ENCODE results near the gene PICK1.
A peak's percentile ranks its signal among the peaks of the same experiment; 100 is the strongest.

Gene PICK1

DNA sequence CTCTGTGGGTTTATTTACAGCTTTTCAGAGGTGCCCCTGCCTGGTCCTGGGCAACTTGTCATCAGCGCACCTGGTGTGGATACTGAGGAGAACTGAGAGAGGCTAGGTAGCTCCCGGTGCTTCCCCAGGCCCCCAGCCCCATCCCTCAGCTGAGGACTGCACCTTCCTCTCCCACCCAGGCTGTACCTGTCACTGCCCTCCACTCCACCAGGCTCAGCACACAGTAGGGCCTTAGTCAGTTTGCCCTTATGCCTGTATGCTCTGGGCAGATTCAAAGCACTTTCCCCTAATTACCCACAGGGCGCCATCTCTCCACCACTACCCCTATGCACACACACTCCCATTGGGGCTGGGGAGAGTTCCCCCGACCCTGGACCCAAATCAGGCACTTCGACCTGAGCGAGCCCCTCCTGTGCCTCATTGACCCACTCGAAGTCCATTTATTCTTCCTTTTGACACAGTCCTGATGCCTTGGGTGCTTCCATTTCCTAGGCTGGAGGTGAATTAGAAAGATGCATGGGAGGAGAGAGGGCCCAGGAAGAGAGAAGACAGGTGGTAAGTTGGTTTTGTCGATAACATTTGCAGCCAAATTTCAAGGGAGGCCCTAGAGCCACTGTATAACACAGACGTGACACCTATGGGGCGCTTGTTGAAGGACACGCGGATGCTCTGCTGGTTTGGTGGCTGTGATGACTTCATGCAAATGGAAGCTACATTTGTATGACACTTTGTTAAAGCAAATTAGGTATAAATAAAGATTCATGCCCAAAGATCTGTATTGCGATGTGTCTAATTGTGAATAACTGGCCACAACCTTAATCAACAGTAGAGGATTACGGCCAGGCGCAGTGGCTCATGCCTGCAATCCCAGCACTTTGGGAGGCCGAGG is 13.8 kb upstream of the PICK1 start:
- no peak for DNase-seq (ENCODE audit: low read depth)
- H3K4me3 ChIP-seq (ENCODE audit: low read depth, low read length): no peak overlapping the region

DNA sequence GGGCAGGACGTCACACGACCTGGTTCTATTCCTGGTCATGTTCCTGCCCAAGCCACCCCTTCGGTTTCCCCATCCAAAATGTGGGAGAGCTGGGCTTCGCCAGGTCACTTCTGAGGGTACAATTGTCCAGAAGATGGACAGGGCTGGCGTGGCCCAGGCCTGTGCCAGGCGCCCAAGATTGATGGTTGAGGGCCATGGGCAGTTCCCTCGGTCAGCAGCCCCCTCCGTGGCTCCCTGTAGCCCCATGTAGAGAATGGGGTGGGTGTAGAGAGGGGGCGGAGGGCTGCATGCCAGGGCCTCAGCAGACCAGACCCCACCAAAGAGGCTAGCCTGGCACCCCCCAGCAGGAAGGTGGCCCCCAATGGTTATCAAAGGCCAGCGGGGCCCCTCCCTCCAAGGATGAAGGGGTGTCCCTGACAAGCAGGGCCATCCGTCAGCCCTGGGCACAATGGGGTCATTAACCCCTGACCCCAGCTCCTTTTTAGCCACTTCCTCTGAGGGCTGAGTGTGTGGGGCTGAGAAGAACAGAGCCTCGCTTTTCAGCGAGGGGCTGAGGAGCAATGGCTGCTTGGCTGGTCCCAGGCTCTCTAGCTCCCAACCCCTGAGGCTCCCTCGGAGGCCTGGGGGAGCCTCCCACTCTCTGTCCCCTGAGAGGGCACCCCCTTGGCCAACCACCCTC is 11.0 kb upstream of the PICK1 start:
- no peak overlapping the region for H3K4me3 ChIP-seq (ENCODE audit: low read depth, low read length)
- no peak for DNase-seq (ENCODE audit: low read depth)

DNA sequence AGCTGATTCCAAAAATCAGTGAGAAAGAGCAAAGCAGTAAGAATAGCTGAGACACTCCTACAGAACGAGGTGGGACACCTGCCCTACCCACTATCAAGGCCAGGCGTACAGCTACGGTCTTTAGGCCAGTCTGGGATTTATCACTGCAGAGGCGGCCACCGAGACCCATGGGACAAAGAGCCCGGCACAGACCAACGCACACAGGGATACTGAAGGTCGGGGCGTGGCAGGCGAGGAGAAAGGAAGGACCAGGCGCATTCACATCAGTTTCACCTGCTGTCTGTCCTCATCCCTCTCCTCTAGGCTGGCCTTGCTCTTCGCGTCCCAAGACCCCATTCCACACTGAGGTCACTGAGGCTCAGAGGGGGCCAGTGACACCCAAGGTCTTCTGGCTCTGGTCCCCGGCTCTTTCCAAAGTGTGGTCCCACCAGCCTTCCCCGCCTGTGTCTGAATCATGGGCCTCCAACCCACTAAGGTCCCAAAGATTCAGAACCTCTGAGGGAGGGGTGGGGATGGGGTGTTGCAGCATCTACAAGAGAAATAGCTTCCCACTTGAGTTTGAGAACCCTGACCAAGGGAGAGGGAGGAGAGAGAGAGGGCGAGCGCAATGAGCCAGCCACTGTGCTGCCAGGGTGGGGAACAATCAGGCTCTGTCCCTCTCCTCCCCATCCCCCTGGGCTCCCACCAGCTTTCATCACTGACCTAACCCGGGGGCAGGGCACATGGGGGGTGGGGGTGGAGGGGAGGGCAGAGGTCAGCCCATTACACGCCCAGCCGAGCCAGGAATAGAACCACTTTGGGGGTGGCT is 7.2 kb upstream of the PICK1 start:
- no peak for DNase-seq (ENCODE audit: low read depth)

DNA sequence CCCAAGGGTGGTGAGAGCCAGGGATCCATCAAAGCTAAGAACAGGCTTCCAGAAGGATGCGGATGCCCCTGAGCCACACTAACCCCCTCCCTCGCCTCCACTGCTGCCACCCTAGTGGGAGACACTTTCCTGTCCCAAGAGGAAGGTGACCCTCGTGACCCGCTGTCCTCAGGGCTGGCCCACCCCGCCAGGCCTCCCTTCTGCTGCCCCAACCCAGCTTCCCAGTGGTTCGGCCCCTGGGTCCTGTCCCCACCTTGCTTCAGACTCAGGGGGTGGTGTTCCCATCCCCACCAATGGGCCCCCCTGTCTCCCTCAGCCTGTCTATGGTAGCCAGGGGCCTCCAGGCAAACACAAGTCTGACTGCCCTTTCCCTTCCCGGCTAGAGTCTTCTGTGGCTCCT is 6.5 kb upstream of the PICK1 start:
- no peak overlapping the region for H3K4me3 ChIP-seq (ENCODE audit: low read depth, low read length)
- DNase-seq (ENCODE audit: low read depth): no peak

More for the DNA sequence above, 7.2 kb upstream of the PICK1 start:
- no peak overlapping the region for H3K4me3 ChIP-seq (ENCODE audit: low read depth, low read length)

DNA sequence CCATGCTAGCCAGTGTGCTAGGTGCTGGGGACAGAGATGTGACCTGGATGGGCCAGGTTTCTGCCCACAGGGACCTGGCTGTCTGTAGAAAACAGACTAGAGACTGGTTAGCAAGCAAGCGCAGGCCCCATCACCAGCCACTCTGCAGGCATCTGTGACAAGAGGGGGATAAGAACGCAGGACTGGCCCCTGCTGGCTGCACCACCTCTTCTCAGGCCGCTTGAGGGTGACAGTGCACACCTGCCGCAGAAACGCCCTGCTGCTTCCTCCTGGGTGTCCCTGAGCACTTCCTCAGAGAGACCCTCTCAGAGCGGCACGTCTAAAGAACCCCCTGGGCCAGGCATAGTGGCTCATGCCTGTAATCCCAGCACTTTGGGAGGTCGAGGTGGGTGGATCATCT is 5.9 kb upstream of the PICK1 start:
- DNase-seq (ENCODE audit: low read depth): no peak
- no peak overlapping the region for H3K4me3 ChIP-seq (ENCODE audit: low read depth, low read length)

DNA sequence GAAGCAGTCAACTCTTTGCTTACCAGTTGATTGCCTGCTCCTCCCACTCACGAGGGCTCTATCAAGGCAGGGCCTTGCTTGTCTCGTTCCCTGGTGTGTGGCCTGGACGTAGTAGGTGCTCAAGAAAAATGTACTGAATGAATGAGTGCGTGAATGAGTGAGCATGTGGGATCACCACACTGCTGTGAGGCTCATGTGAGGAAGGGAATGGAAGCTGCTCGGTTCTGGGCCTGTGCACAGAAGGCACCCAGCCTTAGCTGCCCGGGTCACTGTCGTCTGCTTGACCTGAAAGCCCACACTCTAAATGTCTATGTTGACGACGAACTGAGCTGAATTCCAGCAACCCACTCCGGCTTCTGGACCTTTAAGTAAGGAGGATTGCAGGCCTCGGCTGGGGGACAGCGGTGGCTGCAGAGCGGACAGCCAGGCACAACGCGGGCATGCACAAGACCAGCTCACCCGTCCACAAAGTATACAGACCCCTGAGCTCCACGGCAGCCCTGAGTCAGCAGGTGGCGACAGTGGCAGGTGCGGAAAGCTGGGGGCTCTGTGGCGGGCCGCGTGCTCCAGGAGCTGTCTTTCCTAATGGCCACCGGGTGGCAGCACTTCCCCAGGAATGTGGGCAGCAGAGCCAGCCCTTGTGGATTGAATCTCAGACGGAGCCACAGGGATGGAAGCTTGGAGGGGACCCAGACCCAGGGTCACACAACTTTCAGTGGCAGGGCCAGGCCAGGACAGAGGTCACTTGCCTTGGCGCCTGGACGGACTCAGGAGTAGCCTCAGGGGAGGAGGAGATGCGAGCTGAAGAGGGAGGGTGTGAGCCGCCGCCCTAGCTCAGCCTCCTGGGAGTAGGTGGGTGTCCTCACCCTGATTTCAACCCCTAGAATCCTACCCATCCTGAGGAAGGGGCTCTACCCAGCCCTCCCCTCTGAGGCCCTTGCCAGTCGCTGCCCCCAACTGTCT is 5.0 kb upstream of the PICK1 start:
- no peak overlapping the region for H3K4me3 ChIP-seq (ENCODE audit: low read depth, low read length)
- no peak for DNase-seq (ENCODE audit: low read depth)

DNA sequence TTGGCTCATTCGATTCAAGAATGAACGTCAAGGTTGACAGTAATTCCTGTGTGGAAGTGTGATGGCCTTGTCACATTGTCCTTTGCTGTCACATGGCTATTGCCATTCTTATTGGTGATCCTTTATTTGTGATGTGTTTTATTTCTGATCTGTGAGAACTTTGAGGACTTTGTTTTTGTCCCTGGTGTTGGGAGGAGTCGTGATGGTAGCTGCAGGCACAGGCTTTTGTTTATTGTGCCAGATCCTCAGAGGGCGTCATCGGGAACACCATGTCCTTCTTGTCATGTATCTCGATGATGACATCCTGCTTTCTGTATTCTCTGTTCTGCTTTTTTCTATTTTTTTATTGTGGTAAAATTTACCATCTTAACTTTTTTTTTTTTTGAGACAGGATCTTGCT is 5.6 kb downstream of the PICK1 start:
- no peak overlapping the region for H3K4me3 ChIP-seq (ENCODE audit: low read depth, low read length)
- no peak for DNase-seq (ENCODE audit: low read depth)

DNA sequence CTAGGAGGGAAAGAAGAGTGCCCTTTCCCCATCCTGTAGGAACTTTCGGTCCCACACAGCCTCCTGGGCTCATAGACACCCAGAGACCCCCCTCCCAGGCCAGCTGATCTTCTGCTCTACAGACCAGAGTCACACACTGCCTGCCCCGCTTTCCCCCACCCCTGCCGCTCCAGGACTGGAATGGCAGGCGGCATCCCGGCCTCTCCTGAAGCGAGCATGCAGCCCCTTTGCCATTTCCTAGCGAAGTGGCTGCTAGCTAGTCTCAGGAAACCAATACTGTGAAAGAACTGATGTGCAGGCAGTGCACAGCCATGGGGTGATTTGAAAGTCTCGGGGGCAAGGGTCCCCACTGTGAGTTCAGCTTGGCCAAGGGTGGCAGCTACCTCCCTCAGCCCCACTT is 8.3 kb downstream of the PICK1 start:
- H3K4me3 ChIP-seq (ENCODE audit: low read depth, low read length): no peak overlapping the region
- no peak for DNase-seq (ENCODE audit: low read depth)

DNA sequence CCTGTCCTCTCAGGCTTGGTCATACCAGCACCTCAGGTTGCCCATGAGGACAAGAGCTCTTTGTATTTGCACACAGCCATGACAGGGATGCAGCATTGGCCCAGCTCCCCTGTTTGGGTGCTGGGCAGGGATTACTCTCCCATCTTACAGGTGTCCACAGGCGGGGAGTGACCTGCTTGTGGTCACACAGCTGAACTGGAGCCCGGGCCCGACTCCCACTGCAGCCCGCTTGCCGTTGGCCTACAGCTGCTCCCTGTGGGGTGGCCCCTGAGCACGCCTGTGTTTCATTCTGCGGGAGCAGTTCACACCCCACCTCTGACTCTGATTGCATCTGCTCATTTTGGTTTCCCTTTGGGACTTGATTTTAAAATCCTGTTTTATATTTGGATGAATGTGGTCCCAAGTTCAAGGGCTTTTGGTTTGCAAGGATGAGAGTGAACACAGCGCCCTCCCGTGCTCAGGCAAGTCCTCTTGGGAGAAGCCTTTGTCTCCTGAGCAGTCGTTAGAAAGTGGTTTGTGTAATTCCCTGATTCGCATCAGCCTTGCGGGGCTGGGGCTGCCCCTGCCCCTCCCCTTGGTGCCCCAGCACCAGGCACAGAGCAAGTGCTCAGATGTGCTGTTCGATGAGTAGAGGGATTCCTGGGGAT is 9.3 kb downstream of the PICK1 start:
- no peak overlapping the region for H3K4me3 ChIP-seq (ENCODE audit: low read depth, low read length)
- no peak for DNase-seq (ENCODE audit: low read depth)

DNA sequence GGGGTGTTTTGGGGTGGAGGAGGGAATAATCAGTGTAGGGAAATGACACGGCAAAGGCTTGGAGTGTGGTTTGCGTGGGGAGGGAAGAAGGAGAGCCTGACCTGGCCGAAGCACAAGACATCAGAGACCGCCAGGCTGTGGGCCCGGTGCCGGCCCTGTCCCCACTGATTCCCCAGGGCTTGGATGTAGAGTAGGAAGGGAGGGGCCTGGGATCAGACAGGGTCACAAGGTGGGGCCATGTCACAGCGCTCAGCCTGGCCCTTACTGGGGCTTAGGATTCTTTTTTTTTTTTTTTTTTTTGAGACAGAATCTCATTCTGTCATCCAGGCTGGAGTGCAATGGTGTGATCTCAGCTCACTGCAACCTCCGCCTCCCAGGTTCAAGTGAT is 9.8 kb downstream of the PICK1 start:
- H3K4me3 ChIP-seq (ENCODE audit: low read depth, low read length): no peak overlapping the region
- no peak for DNase-seq (ENCODE audit: low read depth)

DNA sequence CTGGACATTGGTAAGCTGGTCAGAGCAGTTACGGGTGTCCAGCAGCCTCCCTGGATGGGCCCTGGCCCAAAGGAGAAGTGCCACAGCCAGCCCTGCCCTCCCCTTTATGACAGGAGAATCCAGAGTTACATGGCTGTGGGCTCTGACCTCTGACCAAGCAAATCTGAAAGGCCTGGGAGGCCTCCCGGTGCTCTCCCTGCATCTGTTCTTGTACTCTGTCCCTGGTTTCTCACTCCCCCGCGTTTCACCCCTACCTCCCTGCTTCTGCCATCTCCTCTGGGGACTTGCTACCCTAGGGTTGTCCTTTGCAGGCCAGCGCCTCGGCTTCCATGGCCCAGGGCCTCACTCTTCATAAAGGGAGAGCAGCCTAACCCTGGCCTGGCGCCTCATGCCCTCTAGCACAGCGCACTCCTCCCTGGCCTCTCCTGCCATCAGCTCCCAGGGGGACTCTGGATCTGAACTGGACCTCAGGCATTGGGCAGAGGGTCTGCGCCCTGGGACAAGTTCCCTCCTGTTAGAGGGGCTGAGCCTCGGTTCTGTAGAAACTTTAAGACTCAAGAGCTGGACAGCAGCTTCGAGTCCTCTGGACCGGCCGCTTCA is 10.7 kb downstream of the PICK1 start:
- no peak for DNase-seq (ENCODE audit: low read depth)
- no peak overlapping the region for H3K4me3 ChIP-seq (ENCODE audit: low read depth, low read length)

DNA sequence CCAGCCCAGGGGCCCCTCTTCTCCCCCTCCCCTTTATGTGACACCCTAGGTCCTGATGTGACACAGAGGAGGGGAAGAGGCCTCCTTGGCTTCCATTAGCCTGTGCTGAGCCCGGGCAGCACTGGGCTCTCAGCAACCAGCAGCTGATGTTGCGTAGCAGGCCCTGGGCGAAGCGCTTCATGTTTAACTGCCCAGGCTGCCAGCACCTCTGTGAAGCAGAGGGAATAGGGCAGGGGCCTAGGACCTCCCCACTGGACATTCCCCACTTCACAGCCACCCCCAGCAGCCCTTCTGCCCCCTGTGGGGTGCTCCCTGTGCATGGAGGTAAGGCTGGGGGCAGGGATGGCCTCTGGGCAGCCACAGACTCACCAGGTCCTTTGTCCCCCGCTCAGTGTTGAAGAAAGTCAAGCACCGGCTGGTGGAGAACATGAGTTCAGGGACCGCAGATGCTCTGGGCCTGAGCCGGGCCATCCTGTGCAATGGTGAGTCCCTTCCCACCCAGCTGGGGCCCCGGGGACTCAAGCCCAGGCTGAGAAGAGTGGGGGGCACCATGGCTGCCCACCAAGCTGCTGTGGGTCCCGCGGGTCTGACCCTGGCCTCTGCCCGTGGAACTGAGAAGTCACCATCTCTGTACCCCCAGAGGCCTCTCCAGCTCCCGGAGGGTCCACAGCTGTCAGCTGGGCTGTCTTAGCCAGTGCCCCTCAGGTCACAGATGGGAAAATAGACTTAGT is 11.6 kb downstream of the PICK1 start:
- no peak for DNase-seq (ENCODE audit: low read depth)
- no peak overlapping the region for H3K4me3 ChIP-seq (ENCODE audit: low read depth, low read length)

DNA sequence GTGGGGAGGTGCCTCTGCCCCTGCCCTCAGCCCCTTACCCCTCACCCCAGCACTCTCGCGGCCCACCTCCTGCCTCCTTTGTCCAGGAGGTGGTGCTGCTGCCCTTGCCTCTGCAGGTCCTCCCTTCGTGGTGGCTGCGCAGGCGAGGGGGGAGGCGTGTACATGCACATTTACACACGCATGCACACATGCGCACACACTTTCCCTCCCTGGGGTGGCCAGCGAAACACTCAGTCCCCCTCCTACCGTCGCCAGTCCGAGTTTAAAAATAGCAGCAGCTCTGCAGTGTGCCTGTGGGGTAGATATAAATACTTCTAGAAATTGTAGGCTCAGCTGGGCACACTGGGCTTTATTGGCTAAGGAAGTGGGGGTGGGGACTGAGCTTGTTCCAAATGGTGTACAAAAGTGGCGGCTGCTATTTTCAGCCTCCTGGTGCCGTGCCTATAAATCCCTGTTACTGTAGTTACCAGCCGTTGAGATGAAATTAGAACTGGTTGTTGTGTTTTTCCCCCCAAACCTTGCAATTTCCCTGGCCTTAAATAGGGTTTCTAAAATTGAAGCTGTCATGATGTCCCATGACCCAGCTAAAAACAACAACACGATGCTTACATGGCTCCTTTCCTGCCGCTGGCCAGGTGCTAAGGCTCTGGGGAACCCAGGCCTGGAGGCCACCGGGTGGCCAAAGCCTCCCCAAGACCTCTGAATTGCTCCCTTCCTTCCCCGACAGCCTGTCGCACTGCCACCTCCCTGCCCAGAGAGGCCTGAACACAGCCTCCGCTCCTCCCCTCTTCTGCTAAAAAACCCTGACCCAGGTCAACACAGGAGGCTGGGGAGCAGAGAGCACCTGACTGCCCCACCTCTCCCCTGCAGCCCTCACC is 12.4 kb downstream of the PICK1 start:
- H3K4me3 ChIP-seq (ENCODE audit: low read depth, low read length): no peak overlapping the region
- peak; percentile 7 for DNase-seq (ENCODE audit: low read depth)

DNA sequence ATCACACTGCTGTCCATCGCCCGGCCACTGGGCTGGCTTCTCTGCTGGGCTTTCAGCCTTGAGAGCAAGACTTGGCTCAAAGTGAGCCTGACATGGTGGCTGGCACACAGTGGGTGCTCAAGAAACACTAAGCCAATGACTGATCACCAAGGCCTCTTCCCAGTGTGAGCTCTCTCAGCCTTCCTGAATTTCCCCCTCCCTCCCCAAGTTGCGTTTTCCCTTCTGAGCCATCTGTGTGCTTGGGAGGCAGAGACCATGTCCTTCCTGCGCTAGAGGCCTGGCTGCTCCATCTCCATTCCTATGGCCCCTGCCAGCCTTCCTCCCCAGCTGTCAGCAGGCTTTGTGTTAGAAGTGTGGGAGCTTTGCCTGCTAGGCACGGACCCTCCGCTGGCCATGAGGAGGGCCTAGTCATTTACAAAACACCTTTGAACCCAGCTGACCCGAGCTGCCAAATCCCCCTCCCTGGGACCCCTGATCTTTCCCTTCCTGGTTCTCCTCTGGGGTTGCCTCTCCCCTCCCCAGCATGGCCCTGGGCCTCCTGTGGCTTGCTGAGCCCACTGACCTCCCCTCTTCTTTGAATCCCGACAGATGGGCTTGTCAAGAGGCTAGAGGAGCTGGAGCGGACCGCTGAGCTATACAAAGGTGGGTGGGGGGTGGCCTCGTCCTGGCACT is 13.2 kb downstream of the PICK1 start:
- no peak for DNase-seq (ENCODE audit: low read depth)
- H3K4me3 ChIP-seq (ENCODE audit: low read depth, low read length): no peak overlapping the region

DNA sequence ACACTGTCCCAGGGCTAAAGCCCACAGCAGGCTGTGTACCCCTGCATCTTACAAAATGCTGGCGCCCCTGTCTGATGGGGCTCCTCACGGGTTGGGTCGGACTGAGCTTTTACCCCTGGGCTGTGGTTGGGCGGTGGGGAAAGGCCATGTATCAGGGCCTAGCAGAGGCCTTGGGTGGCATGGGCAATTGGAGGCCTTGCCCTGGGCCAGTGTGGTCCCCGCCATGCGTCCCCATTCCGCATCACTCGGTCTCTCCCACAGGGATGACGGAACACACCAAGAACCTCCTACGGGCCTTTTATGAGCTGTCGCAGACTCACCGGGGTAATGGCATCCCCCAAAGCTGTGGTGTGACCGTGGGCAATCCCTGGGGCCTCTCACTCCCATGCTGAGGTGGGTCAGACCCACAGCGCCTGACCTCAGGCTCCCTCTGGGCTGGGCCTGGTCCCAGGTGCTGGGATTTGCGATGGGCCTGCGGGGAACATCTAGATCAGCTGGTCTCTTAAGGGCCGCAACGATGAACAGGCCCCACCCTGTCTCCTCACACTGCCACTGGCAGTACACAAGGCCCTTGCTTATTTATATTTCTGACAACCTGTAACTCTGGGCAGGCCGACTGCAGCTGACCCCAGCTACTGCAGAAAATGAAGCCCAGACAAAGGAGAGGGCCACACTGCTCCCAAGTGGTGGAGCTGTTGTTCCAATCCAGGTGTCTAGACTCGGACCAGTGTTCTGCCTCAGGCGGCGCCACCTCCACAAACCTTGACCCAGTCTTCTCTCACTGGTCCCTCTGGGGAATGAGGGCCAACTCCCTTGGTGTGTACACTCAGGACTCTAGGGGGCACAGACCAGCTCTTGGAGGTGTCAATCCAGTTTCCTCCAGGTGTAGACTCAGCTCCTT is 14.5 kb downstream of the PICK1 start:
- H3K4me3 ChIP-seq (ENCODE audit: low read depth, low read length): no peak overlapping the region
- no peak for DNase-seq (ENCODE audit: low read depth)

Data from skeletal muscle cell (primary cell).